Measurements from ENCODE around the gene SPAG9.

The SPAG9 gene

DNA sequence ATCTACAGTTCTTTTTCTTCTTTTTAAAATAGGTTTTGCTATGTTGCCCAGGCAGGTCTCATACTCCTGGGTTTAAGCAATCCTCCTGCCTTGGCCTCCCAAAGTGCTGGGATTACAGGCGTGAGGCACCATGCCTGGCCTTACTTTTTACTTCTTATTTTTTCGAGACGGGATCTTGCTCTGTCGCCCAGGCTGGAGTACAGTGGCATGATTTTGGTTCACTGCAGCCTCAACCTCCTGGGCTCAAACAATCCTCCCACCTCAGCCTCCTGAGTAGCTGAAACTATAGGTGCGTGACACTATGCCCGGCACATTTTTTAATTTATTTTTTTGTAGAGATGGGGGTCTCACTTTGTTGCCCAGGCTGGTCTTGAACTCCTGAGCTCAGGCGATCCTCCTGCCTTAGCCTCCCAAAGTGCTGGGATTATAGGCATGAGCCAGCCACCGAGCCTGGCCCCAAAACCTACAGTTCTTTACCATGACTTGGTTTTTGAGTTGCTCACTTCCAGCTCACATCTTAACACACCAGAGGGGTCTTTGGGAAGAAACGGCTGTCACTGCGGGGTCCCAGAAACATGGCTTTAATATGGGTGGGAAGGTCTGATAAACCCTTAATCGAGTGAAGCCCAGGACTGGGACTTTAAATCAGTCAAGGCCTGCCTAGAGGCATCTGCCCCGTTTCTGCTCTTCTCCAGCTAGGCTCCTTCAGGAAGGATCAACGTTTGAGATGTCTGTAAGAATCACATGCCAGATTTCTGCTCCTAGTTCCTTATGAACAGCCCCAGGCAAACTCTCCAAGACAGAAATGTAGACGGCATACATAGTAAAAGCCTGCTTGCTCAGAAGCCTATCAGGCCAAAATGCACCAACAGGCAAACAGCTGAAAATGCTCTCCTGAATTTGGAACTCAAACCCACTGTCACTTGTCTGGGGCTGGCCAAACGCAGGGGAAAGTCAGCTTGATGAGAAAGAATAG is 162.8 kb downstream of the SPAG9 start:
- no peak overlapping the region for H3K4me3 ChIP-seq (ENCODE audit: low read depth, low read length)
- TF ChIP-seq CTCF (IDR thresholded peaks at IDR 0.05; ENCODE audit: borderline replicate concordance, insufficient read depth, low read depth, low read length): no peak

GRCh38 chr17:50956750-50957523 is 163.7 kb downstream of the SPAG9 start:
- TF ChIP-seq CTCF (IDR thresholded peaks at IDR 0.05; ENCODE audit: borderline replicate concordance, insufficient read depth, low read depth, low read length): peak; percentile 89
- H3K4me3 ChIP-seq (ENCODE audit: low read depth, low read length): no peak overlapping the region

GRCh38 chr17:50956409-50956749 is 164.3 kb downstream of the SPAG9 start:
- no peak overlapping the region for H3K4me3 ChIP-seq (ENCODE audit: low read depth, low read length)
- no peak for TF ChIP-seq CTCF (IDR thresholded peaks at IDR 0.05; ENCODE audit: borderline replicate concordance, insufficient read depth, low read depth, low read length)

- no peak for TF ChIP-seq CTCF (IDR thresholded peaks at IDR 0.05; ENCODE audit: borderline replicate concordance, insufficient read depth, low read depth, low read length)
Observed at GRCh38 chr17:50955667-50956120, 165.0 kb downstream of the SPAG9 start.

GRCh38 chr17:50955160-50955559 is 165.5 kb downstream of the SPAG9 start:
- TF ChIP-seq CTCF (IDR thresholded peaks at IDR 0.05; ENCODE audit: borderline replicate concordance, insufficient read depth, low read depth, low read length): no peak
- H3K4me3 ChIP-seq (ENCODE audit: low read depth, low read length): no peak overlapping the region

More at GRCh38 chr17:50955667-50956120, 165.0 kb downstream of the SPAG9 start:
- H3K4me3 ChIP-seq (ENCODE audit: low read depth, low read length): no peak overlapping the region

DNA sequence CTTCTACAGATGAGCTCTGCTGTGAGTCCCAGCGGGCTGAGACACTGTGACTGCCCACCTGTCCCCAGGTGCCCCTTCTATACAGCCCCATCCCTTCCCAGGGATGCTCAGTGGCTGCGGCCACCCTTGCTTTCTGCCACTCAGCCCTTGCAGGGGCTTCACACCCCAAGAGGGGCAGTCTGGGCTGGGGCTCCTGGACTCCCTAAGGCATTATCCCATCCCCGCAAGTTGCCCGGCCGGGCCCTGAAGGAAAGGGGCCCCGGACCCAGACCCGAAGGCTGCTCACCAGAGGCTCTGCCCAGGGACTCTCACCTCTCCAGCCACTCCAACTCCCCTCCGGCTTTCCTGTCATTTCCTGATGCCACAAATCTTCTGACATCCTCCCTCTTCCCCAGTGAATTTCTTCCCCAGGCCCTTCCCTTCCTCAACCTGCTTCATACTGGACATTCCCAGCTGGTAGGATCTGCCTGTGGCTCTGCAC is 166.0 kb downstream of the SPAG9 start:
- no peak overlapping the region for H3K4me3 ChIP-seq (ENCODE audit: low read depth, low read length)
- TF ChIP-seq CTCF (IDR thresholded peaks at IDR 0.05; ENCODE audit: borderline replicate concordance, insufficient read depth, low read depth, low read length): no peak

All from GM12875 (cell line).